NCI-H2196 treated with DMSO at 0.1 percent for 48 hours (cell line): ENCODE measurements around the gene NCK1.
"Not testable (repeated sequence)": the region's sequence is repeated elsewhere in the genome, so short reads cannot be mapped to it uniquely, and the experiment has no call there.

Experiments
- DNase-seq: peaks from one replicate; lab custom pipeline; 2025; ENCODE audit not compliant: unreplicated experiment; lab: John Stamatoyannopoulos, UW

Gene NCK1

DNA sequence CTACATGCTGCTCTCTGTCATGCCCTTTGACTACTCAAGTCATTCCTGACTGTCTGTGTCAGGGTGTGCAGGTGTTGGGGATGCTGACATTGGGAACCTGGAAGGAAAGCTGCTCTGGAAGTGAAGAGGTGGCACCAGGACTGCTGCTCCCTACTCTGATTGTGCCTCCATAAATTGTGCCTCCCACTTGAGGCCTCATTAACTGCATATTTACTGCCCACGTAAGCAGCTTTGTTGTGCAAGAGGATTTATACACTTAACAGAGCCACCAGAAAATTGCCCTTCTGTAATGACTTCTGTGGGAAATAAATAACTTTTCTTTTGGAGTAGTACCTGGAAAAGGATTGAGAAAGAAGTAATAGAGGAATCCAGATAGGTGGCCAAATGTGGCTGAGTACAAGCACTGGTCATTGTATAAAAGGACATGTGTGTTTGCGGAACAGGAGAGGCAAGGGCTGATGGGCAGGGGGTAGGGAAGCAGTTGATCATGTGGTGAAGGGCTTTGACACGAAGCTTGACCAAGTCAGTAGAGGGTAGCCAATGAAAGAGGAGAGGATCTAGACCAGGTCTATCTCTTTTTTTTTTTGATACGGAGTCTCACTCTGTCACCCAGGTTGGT, 120.6 kb downstream of the NCK1 start:
- DNase-seq = no peak

GRCh38 chr3:136984837-136985236, 122.8 kb downstream of the NCK1 start:
- no peak for DNase-seq

GRCh38 chr3:136987398-136987980, 125.5 kb downstream of the NCK1 start:
- not testable (repeated sequence) for DNase-seq

GRCh38 chr3:136988651-136989050, 126.6 kb downstream of the NCK1 start:
- DNase-seq = no peak

DNA sequence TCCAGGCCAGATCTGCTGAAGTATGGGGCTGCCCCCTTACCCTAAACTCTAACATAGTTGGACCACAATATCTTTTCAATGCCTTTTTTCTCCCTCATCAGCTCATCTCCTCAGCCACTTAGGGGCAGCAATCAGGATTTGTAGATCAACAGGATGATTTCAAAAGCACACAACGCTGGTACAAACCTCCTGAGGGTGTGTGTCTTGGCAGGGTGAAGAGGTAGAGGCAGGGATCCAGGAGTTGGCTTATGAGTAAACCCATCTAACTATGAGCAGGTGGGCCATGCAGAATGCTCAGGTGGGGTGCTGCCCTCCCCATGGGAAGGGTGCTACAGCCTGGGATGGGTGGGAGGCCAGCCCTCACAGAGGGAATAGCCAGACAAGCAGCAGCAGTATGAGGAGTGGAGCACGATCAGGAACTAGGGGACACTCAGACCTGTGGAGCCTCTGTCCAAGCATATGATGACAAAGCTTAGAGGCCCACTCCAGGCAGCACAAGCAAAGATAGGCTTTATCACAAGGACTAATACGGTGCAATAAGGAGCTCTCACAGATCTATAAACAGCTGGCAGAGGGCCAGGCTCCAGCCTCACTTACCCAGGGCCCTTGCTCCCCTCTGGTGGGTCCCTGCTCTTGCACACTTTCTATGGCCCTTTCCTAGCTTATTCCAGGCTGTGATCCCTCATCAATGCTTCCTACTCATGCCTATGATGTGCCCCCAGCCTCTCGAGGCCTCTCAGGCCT, 127.9 kb downstream of the NCK1 start:
- no peak for DNase-seq

- DNase-seq = no peak
Observed at GRCh38 chr3:136990826-136991225, 128.8 kb downstream of the NCK1 start.

GRCh38 chr3:136992115-136992514, 130.1 kb downstream of the NCK1 start:
- no peak for DNase-seq

- DNase-seq = peak; percentile 92
Observed at GRCh38 chr3:136994772-136995516, 132.9 kb downstream of the NCK1 start.

GRCh38 chr3:136995652-136996051, 133.6 kb downstream of the NCK1 start:
- no peak for DNase-seq
